Activated CD4-positive, alpha-beta T cell treated with anti-CD3 and anti-CD28 coated beads, Interleukin-2, amount 50 U/mL, for 16 hours (primary cell): Measurements from ENCODE around the gene ARHGEF28.

Experiments used
- DNase-seq: peaks from one replicate; pipeline ENCODE4 v3.0.0-alpha.2; 2020

Gene ARHGEF28

DNA sequence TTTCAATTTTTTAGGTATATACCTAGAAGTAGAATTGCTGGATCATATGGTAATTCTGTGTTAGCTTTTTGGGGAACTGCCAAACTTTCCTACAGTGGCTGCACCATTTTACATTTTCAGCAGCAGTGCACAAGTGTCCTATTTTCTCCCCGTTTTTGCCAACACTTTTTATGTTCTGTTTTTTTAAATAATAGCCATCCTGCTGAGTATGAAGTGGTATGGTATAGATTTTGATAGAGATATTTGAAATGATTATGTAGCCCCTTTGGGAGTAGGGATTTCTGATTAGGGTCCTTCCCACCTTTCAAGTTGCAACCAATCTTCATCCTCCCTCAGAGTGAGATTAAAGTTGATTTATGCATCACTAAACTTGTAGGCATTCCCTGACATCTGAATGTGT lies 76.5 kb downstream of the ARHGEF28 start:
- DNase-seq, result no peak

DNA sequence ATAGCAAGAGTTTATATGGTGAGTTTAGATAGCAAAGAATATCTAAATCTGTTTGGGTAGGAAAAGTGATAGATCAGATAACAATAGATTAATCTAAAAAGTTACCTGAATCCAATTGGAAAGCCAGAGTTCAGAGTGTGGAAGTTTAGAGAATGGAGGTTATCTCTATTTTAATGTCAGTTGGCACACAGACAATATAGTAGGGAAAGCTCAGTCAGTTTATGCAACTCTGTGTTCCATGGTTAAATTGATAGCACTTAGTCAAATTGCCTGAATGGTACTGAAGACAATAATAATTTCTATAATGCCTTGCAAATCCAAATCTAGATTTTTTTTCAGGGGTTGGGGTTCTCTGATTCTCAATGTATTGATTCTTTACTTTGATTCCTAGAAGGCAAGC lies 77.0 kb downstream of the ARHGEF28 start:
- DNase-seq, result no peak

DNA sequence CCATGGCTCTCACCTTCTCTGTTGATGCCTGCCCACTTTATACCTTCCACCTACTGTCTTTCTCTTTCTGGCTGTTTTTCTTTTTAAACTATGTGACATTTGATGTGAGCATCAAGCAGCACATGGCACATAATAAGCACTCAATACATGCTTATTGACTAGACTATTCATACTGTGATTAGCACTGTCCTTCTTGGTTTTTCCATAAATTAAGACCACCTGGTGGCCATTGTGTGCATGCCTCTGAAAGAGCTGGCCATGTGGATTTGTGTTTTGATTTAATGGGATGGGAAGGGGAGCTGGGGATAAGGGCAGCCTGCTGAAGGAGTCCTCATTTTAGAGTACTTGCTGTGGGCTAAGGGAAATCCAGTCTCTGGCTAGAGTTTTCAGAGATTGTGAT lies 79.4 kb downstream of the ARHGEF28 start:
- DNase-seq, result no peak

DNA sequence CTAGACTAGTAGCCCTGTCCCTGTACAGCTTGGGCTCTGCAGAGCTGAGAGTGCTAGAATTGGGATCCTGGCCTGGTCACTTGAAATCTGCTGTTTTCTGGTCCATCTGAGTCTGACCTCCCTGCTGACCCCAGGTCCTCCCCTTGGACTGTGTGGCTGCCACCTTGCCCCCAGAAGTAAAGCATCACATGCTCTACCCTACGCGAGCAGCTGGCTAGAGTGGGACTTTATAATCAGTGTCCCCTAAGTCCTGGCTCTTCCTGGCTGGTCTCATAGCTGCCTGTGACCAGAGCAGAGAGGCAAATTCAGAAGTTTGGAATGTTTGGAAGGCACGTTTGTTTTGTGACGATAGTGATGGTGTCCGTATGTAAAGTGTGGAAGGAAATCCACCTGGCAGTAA lies 81.0 kb downstream of the ARHGEF28 start:
- no peak for DNase-seq

DNA sequence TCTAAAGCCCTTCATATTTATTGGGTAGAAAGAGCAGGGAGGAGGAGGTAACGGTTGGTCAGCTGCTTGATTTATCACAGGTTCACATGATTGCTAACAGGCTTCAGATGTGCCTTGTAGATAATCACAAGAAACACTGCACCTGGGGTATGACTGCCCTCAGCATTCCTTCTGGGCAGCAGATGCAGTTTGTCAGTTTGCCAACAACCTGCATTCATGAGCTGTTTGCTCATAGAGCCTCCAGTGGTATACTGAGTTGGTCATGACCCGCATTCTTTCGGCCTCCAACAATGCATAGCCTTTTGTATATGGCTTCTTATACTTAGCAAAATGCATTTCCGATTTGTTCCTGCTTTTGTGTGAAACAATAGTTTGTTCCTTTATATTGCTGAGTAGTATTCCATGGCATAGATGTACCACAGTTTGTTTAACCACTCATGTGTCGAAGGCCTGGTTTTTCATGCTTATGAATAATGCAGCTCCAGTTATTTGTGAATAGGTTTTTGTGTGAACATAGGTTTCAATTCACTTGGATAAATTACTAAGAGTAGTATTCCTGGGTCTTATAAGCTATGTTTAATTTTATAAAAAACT lies 83.6 kb downstream of the ARHGEF28 start:
- no peak for DNase-seq

DNA sequence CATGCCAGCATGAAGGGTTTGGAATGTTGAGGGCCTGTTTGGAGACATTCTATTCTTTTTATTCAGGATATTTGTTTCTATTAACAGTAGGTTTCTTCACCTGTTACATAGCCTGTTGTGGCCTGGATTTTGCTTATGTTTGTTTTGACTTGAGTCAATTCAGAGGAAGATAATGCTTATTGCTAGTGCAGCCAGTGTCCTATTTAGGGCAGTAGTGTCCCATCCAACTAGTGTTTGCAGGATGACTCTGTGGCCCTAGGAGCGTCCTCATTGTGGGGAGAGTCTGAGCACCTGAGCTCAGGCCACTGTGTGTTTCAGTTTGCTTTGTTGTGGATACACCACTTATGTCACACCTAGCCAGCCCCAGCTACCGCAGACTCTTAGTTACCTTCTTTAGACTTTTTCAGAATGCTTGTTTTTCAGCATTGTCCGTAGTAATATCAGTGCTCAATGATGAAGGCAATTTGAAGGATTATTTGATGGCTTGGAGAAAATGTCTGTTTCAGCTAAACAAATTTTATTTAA lies 90.3 kb downstream of the ARHGEF28 start:
- no peak for DNase-seq

DNA sequence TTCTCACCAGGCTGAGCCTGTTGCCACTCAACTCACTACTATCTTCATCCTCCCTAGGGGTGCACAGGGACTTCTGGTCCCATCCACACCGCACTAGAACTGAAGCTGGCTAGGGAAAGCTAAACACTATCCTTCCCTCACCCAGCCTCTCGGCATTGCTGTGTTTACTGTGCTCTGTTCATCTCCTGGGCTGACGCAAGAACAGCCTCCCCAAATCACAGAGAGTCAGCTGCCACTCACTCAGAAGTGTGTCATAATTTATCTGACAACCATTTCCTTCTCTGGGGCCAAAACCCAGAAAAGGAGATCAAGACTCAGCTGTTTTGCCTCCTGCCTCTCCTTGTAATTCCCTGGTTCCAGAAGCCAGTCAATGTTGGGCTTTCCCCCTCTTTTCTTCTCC lies 92.8 kb downstream of the ARHGEF28 start:
- DNase-seq, result no peak

DNA sequence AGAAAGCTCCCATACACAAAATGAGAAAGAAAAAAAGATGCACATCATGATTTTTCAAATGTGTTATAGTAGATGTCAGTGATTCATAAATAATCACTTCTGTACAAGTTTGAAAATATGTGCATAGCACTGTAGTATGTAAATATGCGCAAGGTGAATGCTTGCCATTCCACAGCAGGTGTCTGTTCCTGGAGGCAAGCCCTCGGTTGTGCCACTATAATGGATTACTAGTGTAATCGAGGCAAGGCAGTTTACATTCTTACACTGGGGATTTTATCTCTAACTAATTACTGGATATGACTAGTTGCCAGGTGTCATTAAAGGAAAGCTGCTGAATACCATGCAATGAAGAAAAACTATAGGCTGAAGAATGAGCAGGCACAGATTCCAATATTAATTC lies 93.6 kb downstream of the ARHGEF28 start:
- DNase-seq, result no peak

DNA sequence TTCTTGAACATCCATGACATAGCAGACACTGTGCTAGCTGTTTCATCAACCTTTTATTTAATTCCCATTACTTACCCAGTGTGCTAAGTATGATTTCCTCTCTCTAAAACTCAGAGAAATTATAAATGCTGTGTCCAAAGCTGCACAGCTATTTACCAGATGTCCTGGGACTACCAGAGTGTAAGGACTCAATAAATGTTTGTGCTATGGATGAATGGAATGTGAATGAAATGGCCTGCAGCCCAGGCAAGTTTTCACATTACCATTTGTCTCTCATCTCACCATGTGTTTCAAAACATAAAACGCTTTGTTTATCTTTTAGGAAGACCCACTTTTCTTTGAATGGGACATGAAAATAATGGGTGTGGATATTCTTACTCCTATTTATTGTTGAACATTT lies 96.2 kb downstream of the ARHGEF28 start:
- no peak for DNase-seq

DNA sequence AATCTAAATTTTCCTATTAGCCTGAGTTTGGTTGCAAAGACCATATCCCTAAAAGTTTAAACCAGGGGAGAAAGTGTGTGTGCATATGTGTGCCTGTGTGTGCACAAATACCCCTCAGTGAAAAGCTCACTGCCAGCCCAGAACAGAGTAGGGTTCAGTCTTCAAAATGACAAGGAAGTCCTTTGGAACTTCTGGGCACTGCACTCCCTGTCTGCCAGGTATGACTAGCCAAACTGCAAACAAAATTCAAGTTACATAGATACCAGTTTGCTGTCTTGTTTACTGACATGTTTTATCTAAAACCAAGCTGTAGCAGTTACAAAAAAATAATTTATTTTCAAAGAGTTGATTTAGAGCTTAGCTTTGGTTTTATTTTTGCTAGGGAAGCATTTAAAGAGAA lies 100.1 kb downstream of the ARHGEF28 start:
- DNase-seq, result no peak

DNA sequence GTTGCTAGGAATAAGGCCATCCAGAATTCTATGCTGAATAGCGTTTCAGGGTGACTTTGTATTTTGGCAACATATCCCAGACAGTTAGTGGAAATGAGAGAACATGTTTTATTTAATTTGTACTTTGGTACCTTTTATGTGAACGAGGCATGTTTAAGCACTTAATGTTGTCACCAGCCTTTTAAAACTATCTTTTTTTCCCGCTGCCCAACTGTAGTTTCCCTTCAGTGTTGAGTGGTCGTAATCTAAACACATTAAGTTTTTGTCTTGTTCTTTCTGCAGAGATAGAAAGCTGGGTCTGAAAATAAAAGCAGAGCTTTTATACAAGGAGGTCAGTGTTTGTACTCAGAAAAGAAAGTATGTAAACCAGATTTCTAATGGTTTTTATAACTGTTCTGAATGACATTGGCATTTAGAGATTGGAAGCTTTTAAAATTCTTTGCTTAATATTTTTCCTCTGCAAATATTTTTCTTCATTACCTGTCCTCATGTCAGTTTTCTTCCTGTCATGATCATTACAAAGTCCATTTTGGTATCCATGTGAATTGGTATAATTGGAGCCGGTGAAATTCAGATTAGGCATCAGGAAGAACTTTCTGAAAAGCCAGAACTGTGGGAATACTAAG lies 100.7 kb downstream of the ARHGEF28 start:
- no peak for DNase-seq

DNA sequence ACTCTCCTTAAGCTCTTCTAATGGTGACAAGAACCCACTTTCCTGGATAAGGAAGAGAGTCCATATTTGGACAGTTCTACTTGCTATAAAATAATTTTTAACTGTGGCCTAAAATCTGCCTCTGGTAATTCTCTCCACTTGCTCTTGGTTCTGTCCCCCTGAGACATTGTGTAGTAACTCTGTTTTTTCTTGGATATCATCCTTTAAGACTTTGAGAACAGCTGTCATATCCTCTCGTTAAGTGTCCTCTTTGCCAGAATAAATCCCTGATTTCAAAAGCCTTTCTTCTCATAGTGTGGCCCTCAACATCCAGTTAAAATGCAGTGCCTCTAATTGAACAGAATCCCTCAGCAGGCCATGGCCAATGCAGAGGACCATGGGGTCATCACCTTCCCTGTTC lies 101.5 kb downstream of the ARHGEF28 start:
- DNase-seq, result no peak

DNA sequence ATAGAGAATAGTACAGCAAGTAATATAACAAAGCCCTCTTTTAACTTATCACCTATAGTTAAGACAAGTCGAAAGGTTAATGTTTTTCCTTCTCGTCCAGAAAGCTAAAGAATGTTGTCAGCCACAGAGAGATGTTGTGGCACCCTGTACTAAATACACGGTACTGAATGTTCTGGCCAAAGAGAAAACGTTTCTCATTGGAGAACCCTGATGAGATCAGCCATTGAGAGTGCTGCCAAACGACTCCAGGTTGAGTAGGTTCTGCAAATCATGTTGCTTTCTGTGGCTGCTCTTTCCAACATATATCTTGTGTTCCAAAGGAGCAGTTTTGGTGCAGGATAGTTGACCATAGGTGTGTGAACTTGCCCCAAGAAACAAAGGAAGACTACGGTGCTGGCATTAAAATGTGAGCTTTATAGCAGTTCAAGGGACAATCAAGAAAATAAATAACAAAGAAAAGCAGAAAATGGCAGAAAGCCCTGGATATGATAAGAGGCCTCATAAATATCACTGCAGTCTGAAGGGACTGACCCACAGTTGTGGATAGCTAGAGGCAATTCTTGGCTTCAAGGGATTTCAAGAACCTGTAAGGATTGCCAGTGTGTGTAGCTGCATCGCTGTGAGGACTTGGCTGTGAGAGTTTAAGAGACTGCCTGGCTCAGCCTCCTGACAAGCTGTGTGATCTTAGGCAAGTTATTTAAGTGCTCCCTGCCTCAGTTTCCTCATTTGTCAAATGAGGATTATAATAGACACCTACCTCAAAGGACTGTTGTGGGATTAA lies 102.7 kb downstream of the ARHGEF28 start:
- no peak for DNase-seq

DNA sequence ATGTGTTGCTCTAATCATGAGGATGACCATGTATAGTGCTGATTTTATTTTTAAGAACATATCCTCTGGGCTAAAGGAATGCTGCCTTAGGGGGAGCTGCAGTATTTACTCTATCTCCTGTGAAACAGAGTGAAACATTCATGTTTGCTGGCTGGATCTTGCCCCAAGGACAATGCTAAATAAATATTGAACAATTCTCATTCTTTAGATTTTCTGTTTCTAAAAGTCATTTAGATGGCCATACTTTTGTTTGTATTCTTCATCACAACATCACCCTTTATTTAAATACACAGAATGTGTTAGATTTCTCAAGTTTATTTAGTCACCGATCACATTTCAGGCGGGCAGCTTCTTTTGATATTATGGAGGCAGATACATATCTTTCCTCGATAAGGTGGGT lies 103.3 kb downstream of the ARHGEF28 start:
- DNase-seq, result no peak

DNA sequence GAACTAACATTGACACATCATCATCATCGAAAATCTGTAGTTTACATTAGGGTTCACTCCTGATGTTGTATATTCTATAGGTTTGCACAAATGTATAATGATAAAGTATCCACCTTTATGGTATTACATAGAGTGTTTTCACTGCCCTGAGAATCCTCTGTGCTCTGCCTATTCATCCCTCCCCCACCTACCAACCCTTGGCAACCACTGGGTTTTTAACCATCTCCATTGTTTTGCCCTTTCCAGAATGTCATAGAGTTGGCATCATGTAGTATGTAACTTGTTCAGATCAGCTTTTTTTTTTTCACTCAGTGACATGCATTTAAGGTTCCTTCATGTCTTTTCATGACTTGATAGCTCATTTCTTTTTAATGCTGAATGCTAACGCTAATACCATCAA lies 106.0 kb downstream of the ARHGEF28 start:
- DNase-seq, result no peak

DNA sequence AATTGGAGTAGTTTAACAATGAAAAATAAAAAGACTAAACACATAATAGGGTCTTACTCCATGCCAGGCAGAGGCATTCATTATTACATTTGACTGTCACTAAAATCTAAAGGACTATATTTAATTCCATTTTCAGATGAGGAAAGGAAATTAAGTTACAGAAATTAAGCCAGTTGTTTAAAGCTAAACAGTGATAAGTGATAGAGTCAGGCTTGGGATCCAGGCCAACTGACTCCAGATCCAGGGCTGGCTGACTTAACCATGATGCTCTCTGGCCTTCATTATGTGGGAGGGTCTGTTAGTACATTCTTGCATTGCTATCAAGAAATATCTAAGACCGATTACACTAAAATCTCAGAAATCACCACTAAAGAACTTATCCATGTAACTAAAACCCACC lies 107.2 kb downstream of the ARHGEF28 start:
- DNase-seq, result no peak

DNA sequence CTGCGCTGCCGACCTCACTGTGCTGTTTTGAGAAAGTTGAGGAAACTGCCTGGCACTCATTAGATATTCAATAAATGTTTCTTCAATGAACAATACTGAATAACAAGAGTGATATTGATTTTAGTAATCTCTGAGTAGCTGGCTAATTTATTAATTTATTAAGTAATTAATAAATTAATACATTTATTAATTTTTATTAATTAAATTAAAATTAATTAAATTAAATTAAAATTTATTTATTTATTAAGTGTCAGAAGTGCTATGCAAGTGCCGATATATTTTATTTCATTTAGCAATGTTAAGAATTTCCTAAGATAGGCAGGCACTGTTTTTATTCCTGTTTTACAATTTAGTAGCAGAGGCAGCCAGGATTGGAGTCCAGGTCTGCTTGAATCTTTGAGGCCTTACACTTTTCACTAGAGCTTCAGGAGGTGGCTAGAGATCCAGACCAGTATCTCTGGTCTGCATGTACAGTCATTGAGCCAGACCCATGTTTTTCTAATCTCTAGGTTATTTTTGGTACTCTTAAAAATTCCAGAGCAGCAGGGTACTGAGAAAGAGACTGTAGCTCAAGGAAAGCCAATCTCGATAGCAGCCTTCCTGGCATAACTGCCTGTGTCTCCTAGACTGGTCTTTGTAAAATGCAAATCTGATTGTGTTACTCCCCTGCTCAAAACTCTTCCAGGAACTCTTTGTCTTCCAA lies 109.2 kb downstream of the ARHGEF28 start:
- no peak for DNase-seq

DNA sequence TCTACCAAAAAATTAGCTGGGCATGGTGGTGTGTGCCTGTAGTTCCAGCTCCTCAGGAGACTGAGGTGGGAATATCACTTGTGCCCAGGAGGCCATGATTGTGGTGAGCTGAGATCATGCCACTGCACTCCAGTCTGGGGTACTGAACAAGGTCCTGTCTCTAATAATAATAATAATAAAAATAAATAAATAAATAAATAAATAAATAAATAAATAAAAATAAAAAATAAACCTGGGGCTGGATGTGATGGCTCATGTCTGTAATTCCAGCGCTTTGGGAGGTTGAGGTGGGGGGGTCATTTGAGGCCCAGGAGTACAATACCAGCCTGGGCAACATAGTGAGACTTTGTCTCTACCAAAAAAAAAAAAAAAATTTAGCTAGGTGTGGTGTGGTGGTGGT lies 113.7 kb downstream of the ARHGEF28 start:
- no peak for DNase-seq

DNA sequence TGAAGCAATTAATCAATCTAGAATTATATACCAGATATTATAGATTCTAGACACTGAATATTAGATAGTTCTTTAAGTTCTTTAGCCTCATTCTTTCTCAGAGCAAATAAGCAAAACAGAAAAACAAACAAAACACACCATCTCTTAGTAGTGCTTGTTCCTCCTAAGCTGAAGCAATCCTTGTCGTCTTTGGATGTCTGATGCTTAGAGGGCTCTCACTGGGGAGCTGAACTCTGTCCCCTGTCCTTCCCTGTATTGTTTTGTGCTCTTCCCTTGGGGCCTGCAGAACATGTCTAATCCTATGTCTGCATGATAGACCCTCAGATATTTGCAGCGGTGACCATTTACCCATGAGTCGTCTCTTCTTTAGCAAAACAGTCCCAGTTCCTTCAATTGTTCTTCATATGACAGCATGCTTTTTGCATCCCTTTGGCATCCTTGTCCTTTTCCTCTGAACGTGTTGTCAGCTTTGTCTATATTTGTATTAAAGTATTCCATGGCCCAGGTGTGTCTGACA lies 114.3 kb downstream of the ARHGEF28 start:
- DNase-seq, result no peak

DNA sequence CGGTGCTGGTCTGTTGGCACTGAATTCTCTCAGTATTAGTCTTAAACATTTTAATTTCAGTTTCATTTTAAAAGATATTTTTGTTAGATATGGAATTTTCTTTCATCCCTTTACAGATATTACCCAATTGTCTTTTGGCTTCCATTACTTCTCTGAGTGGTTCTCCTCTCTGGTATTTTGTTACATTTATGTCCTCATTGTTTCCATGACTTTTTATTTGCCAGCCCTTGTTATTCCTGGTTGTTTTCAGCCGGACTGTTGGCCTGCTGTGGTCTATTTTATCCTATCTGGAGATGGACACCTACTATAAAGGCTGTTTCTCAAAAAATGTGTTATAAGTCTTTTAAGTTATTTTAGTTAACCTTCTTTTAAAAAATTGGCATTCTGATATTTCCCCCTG lies 117.2 kb downstream of the ARHGEF28 start:
- DNase-seq, result no peak

DNA sequence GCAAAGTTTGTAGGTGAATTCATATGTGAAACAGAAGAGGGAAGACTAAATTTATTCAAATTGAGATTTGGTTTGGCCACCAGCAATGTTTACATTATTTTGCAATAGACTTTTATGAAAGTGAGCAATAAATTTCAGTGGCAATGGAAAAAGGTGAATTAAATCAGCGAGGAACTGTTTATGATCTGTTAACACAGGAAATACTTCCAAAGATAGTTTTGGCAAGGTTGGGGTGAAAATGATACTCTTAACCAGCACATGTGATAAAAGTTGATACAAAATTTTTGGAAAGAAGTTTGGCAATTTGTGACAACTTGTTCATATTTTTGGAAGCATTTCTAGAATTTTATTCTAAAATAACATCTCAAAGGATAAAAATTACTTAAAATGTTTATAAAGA lies 119.8 kb downstream of the ARHGEF28 start:
- DNase-seq, result no peak

DNA sequence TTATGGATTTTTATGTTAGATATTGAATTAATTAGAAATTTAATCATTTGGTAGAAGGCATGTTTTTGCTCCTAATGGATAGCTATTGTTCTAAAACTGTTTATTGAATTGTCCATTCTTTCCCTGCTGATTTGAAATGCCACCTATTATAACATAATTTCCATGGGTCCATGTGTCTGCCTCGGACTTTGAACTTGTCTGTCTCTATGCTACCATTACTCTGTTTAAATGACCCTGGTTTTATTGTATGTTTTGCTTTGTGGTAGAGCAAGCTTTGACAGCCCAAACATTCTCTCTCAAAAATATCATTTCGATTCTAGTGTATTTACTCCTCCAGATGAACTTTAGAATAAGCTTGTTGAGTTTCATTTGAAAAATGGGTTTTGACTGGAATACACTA lies 120.6 kb downstream of the ARHGEF28 start:
- no peak for DNase-seq

DNA sequence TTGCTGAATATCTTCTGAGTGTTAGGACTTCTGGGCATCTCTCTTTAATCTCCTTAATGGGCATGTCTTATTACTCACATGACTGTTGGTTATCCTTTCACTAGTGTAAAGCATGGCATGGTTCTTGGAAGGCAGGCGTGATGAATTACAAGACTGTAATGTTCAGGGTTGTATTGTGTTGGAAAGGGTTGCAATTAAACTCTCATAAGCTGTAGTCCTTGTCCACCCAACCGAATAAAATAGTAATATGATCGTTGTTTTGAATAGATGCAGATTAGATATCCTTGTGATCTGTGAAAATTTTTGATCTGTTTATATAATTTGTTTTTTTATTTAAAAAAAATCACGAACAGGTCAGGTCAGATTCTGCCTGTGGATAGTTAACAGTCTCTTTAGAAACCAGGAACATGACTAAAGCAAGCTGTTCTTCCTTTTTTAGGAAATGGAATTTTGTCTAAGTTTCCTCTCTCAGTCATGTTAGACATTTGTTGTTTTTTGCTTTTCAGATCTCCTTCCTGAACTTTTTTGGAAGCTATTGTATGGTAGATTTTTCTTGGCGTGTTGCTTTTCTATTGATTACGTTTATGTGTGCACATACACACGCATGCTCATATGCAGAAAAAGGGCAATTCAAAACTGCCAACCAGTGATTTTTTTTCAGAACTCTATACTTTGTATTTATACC lies 121.8 kb downstream of the ARHGEF28 start:
- no peak for DNase-seq
